C4-2B (cell line): Measurements from ENCODE around the gene VANGL1.

Source experiments
- ZFX ChIP-seq: fragments of 450-650 bp; IDR thresholded peaks from 2 replicates; pipeline ENCODE4 v1.6.1; 2017
- TF ChIP-seq, protein P1 (sequence below): fragments of 450-650 bp; conservative IDR thresholded peaks from 2 replicates; pipeline ENCODE4 v1.5.1; 2017; ENCODE audit warnings: mild to moderate bottlenecking

DNA sequence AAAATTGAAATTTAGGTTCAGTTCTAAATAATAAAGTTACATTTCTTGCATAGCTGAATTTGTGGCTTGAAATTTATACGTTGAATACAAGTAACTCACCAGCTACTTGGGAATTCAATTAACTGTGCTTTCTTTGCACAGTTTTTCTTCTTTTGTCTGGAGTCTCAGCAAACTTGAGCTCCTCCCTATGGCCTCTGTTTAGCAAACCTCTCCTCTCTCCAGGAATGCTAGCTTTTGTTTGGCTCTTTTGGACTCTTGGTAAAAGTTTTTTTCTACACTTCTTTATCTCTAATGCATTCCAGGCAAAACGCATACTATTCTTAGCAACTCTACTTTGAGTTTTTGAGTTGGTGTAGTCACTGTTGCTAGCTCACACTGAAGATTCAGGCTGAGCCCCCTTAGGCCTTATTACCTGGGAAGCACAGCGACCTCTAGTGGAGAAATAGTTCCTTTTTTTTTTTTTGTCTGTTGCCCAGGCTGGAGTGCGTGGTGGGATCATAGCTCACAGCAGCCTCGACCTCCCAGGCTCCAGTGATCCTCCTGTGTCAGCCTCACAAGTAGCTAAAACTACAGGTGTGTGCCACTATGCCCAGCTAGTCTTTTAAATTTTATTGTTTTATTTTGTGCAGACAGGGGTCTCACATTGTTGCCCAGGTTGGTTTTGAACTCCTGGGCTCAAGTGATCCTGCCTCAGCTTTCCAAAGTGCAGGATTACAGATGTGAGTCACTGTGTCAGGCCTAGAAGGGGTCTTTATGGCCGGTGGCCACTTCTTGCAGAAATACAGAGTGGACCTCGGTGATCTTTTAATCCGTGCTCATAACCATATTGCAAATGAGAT, 65.0 kb downstream of the VANGL1 start:
- TF ChIP-seq, protein P1, sequence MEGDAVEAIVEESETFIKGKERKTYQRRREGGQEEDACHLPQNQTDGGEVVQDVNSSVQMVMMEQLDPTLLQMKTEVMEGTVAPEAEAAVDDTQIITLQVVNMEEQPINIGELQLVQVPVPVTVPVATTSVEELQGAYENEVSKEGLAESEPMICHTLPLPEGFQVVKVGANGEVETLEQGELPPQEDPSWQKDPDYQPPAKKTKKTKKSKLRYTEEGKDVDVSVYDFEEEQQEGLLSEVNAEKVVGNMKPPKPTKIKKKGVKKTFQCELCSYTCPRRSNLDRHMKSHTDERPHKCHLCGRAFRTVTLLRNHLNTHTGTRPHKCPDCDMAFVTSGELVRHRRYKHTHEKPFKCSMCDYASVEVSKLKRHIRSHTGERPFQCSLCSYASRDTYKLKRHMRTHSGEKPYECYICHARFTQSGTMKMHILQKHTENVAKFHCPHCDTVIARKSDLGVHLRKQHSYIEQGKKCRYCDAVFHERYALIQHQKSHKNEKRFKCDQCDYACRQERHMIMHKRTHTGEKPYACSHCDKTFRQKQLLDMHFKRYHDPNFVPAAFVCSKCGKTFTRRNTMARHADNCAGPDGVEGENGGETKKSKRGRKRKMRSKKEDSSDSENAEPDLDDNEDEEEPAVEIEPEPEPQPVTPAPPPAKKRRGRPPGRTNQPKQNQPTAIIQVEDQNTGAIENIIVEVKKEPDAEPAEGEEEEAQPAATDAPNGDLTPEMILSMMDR = peak; percentile 93
- no peak for TF ChIP-seq ZFX
